PC-9 (cell line): Measurements from ENCODE around the gene HS6ST3.

ENCODE experiments used
- EZH2 ChIP-seq: fragments of 200-600 bp; sonication (generic); IDR thresholded peaks from 2 replicates; pipeline ENCODE4 v1.8.0; 2017; ENCODE audit warnings: antibody characterized with exemption, low read depth
- TF ChIP-seq, protein P1 (sequence below): fragments of 200-600 bp; sonication (generic); conservative IDR thresholded peaks from 2 replicates; pipeline ENCODE4 v1.6.1; 2017; ENCODE audit warnings: mixed run types, antibody characterized with exemption, mild to moderate bottlenecking, moderate library complexity

DNA sequence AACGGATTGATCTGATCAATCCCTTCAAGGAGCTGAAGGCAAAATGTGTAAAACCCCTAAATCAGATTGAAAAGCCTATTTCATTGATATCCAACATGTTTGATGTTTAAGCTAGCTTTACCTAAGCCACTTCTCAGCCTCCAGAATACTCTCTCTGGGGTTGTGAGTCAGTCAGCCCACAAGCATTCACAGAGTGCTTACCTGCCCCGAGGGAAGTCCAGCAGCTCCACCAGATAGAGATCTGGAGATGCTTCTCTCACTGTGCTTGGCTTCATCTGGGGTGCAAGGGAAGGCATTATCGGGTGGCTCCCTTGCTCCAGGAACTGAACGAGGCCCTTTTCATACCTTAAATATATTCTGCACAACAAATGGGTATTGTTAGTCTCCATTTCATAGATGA, 744.7 kb downstream of the HS6ST3 start:
- TF ChIP-seq, protein P1, sequence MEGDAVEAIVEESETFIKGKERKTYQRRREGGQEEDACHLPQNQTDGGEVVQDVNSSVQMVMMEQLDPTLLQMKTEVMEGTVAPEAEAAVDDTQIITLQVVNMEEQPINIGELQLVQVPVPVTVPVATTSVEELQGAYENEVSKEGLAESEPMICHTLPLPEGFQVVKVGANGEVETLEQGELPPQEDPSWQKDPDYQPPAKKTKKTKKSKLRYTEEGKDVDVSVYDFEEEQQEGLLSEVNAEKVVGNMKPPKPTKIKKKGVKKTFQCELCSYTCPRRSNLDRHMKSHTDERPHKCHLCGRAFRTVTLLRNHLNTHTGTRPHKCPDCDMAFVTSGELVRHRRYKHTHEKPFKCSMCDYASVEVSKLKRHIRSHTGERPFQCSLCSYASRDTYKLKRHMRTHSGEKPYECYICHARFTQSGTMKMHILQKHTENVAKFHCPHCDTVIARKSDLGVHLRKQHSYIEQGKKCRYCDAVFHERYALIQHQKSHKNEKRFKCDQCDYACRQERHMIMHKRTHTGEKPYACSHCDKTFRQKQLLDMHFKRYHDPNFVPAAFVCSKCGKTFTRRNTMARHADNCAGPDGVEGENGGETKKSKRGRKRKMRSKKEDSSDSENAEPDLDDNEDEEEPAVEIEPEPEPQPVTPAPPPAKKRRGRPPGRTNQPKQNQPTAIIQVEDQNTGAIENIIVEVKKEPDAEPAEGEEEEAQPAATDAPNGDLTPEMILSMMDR: no peak
- TF ChIP-seq EZH2: no peak
